Measurements from ENCODE around the gene POMP. TPM values are rescaled to one million over a fixed set of nuclear protein-coding genes. Genes with fewer than 3 reads are reported as not detected.

Gene POMP, protein sequence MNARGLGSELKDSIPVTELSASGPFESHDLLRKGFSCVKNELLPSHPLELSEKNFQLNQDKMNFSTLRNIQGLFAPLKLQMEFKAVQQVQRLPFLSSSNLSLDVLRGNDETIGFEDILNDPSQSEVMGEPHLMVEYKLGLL
- total RNA-seq: 10 to 100 TPM; 70.8 to 73.3 TPM

DNA sequence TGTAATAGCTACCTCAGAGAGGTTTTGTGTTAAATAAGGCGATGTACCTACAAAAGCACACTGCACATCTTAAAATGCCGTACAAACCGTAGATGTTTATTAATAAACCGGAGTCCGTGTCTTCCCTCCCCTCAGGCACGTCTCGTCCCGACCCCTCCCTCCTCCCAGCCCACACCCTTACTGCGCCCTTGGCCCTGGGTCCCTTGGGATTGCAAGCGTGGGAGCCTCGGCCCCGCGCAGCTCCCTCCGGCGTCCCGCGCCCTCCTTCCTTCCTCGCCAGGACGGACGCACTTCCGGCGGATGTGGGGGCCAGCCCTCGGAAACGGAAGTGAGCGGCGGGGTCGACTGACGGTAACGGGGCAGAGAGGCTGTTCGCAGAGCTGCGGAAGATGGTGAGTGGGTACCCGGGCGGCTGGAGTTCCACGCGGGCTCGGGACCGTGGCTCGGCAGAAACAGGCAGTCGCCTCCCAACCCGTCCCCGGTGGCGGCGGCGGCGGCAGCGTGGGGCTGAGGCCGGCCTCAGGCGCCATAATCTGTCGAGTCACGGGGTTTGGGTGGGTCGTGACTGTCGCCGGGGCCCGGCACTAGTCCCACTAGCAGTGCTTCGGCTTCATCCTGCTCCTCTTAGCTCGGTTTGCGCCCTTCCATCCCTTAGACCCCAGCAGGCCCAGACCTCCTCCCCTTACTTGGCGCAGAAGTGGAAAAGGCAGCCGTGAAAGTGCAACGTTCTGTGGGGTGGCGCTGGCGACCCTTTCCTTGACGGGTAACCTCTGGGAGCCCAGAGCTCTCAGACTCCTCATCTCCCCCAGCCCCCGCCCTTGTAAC lies at the start of gene POMP:
Gene POMP, plus strand, starts transcription at position 335 of the 825 bp plus-strand sequence. Its CDS starts 55 bp downstream, at position 390.
- H3K9me3 Mint-ChIP-seq: no peaks in the 10 kb centered on the region
- H3K4me3 Mint-ChIP-seq: peak within 1 kb of the TSS; percentile 87 to 95
- peak within 1 kb of the TSS; percentile 86 for H3K27ac Mint-ChIP-seq
- H3K27me3 Mint-ChIP-seq (ENCODE audit: low read depth): no peaks in the 10 kb centered on the region
- peak; percentile 94 to 95 for ATAC-seq (replicated peaks in 1 of 2)
- H3K4me1 Mint-ChIP-seq (ENCODE audit: low read depth): peaks cover 65% of the 10 kb centered on the region
- H3K36me3 Mint-ChIP-seq (ENCODE audit: insufficient read depth in 2 of 2): peaks cover 10 to 29% of the 10 kb centered on the region in 2 donors
- peak; percentile 92 to 95 for DNase-seq

DNA sequence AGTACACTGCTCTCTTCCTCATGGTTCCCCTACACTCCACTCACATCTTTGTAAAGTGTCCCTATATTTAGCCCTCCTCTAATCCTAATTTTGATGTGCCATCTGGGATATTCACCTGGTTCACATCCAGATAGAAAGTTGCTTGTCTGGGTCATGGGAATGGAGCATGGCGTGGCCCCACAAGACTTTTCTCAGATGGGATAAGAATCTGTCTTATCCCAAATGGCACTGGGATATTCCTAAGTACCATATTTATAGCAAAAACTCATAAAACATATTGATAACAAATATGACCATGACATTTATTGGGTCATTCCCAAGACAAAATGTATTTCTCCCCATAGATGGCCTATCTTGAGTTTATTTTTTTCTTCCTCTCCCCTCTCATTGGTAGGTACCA lies 49.5 kb upstream of the POMP start:
- peaks cover 5% of the 10 kb centered on the region for H3K27me3 Mint-ChIP-seq (ENCODE audit: low read depth)
- H3K36me3 Mint-ChIP-seq (ENCODE audit: insufficient read depth in 2 of 2): no peaks in the 10 kb centered on the region
- no peak overlapping the region for H3K4me3 Mint-ChIP-seq
- no peak for DNase-seq
- no peak overlapping the region for H3K27ac Mint-ChIP-seq
- no peak for ATAC-seq (replicated peaks in 1 of 2)
- peaks cover 60% of the 10 kb centered on the region for H3K4me1 Mint-ChIP-seq (ENCODE audit: low read depth)
- H3K9me3 Mint-ChIP-seq: peaks cover 1 to 6% of the 10 kb centered on the region in 2 donors

DNA sequence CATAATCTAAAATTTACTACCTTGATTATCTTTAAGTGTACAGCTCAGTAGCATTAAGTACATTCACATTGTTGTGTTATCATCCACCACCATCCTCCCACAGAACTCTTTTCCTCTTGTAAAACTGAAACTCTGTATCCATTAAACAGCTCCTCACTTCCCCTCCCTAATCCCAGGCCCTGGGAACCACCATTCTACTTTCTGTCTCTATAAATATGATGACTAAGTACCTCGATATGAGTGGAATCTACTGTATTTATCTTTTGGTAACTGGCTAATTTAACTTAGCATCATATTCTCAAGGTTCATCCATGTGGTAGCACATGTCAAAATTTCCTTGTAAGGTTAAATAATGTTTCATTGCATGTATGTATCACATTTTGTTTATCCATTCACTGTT lies 49.0 kb upstream of the POMP start:
- no peak for ATAC-seq (replicated peaks in 1 of 2)
- Mint-ChIP-seq H3K27me3 (ENCODE audit: low read depth) (peaks cover 5% of the 10 kb centered on the region), H3K4me3 (no peak overlapping the region), H3K4me1 (ENCODE audit: low read depth) (peaks cover 60% of the 10 kb centered on the region), H3K27ac (peak overlapping the region; percentile 39), H3K9me3 (peaks cover 1 to 6% of the 10 kb centered on the region in 2 donors), H3K36me3 (ENCODE audit: insufficient read depth in 2 of 2) (no peaks in the 10 kb centered on the region)
- no peak for DNase-seq

DNA sequence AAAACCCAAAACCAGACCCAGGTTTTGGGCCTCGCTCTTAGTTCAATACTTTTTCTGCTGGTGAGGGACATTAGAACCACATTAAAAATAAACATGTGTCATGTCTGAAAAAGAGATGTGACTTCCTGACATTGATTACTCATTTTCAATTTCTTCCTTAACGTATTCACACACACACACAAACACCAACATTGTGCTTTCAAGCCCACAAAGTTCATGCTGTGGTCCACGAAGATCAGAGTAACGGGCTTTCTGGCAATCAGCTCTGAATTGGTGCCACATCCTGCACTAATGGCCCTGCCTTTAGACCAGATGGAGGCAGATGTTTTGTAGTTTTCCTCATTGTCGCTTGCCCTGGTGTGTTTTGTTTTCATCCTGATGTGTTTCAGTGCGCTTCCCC lies 47.9 kb upstream of the POMP start:
- peaks cover 5% of the 10 kb centered on the region for H3K27me3 Mint-ChIP-seq (ENCODE audit: low read depth)
- H3K4me1 Mint-ChIP-seq (ENCODE audit: low read depth): peaks cover 60% of the 10 kb centered on the region
- peak; percentile 64 to 80 for ATAC-seq (replicated peaks in 1 of 2)
- DNase-seq: peak; percentile 12 to 43
- peaks cover 1 to 6% of the 10 kb centered on the region in 2 donors for H3K9me3 Mint-ChIP-seq
- H3K27ac Mint-ChIP-seq: peak overlapping the region; percentile 72
- peak overlapping the region; percentile 49 to 51 for H3K4me3 Mint-ChIP-seq
- no peaks in the 10 kb centered on the region for H3K36me3 Mint-ChIP-seq (ENCODE audit: insufficient read depth in 2 of 2)

DNA sequence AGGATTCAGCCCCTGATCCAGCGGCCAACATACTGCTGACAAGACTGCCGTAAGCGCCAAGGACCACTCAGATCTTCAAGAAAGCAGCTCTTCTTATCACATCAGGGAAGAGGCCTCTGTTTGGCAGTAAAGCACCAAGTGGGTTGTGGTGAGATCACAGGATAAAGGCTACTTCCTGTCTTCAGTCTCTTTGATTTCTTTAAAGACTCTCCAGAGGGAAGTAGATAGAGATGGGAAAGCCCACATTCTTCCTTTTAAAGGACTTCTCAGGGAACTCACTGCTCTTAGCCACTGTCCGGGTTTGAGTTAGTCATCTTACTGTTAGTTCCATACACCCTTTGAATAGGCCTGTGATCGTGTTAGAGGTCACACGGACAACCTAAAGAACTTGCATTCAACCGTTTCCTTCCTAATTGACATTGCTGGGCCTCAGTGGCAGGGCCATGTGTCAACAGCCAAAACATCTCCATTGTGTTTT lies 47.2 kb upstream of the POMP start:
- H3K36me3 Mint-ChIP-seq (ENCODE audit: insufficient read depth in 2 of 2): no peaks in the 10 kb centered on the region
- peaks cover 1 to 7% of the 10 kb centered on the region in 2 donors for H3K9me3 Mint-ChIP-seq
- peak; percentile 24 to 34 for DNase-seq
- peak overlapping the region; percentile 72 for H3K27ac Mint-ChIP-seq
- H3K4me3 Mint-ChIP-seq: peak overlapping the region; percentile 49 to 51
- peak; percentile 74 to 78 for ATAC-seq (replicated peaks in 1 of 2)
- peaks cover 58% of the 10 kb centered on the region for H3K4me1 Mint-ChIP-seq (ENCODE audit: low read depth)
- peaks cover 5% of the 10 kb centered on the region for H3K27me3 Mint-ChIP-seq (ENCODE audit: low read depth)

DNA sequence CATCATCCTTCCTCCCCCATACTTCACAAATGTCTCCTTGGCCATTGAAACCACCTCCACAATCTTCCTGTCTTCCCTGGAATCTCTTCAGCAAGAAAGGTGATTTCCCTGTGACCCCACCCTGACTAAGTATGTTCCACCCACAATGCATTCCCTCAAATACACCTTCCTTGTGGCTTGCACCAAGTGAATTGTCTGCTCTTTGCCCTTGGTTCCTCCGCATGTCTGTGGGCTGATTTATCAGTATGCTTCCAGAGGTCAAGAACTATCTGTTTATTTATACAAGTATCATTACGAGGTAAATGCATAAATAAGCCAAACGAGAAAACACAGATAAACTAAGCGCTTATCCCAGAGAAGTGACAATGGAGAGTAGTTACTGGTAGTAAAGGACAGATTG lies 45.4 kb upstream of the POMP start:
- H3K27ac Mint-ChIP-seq: no peak overlapping the region
- H3K9me3 Mint-ChIP-seq: peaks cover 1 to 8% of the 10 kb centered on the region in 2 donors

DNA sequence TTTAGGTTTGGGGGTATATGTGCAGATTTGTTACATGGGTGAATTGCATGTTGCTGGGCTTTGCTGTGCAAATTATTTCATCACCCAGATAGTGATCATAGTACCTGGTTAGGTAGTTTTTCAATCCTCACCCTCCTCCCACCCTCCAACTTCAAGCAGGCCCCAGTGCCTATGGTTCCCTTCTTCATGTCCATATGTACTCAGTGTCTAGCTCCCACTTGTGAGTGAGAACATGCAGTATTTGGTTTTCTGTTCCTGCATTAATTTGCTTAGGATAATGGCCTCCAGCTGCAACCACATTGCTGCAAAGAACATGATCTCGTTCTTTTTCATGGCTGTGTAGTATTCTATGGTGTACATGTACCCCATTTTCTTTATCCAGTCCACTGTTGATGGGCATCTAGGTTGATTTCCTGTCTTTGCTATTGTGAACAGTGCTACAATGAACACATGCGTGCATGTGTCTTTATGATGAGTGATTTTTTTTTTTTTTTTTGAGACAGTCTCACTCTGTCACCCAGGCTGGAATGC lies 42.9 kb upstream of the POMP start:
- Mint-ChIP-seq H3K27me3 (ENCODE audit: low read depth) (peaks cover 5% of the 10 kb centered on the region), H3K27ac (no peak overlapping the region), H3K4me1 (ENCODE audit: low read depth) (peaks cover 33% of the 10 kb centered on the region), H3K36me3 (ENCODE audit: insufficient read depth in 2 of 2) (no peaks in the 10 kb centered on the region), H3K9me3 (peaks cover 0 to 3% of the 10 kb centered on the region in 2 donors), H3K4me3 (no peak overlapping the region)
- no peak for ATAC-seq (replicated peaks in 1 of 2)
- no peak for DNase-seq

More for the DNA sequence above, 45.4 kb upstream of the POMP start:
- ATAC-seq (replicated peaks in 1 of 2) (no peak), DNase-seq (no peak)
- no peak overlapping the region for H3K4me3 Mint-ChIP-seq
- H3K4me1 Mint-ChIP-seq (ENCODE audit: low read depth): peaks cover 47% of the 10 kb centered on the region
- H3K36me3 Mint-ChIP-seq (ENCODE audit: insufficient read depth in 2 of 2): no peaks in the 10 kb centered on the region
- peaks cover 5% of the 10 kb centered on the region for H3K27me3 Mint-ChIP-seq (ENCODE audit: low read depth)

DNA sequence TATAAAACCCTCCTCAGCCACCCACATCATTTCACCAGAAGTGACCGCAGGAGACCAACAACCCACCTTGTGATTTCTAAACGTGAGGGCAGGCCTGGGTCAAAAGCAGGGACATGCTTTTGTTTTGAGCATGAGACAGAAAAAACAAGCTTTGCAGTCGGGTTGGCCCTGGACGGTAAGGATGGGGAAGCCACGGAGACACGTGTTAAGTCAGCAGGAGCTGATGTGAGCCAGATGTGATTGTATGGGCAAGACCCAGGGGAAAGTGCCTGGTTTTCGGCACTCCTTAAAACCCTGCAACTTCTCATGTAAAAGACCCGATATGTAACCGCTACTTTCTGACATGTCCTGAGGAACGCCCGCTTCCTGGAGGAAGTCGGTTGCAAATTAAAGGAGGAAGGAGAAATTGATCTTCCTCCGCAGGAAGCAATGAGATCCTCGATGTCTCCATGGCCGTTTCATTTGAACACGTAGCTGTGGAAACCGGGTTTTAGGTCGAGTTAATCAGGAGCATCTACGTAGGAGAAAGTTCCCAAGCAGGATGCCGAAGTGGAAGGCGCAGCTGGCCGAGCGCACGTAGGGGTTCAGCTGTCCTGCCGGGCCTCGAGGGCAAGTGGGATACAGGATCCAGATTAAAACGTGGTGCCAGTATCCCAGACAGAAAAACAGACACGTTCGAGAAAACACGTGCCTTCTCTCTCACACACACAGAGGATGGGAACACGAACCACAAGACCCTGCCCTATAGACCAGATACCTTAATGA lies 40.5 kb upstream of the POMP start:
- Mint-ChIP-seq H3K36me3 (ENCODE audit: insufficient read depth in 2 of 2) (no peaks in the 10 kb centered on the region), H3K27me3 (ENCODE audit: low read depth) (peaks cover 2% of the 10 kb centered on the region), H3K9me3 (peaks cover 0 to 3% of the 10 kb centered on the region in 2 donors), H3K4me1 (ENCODE audit: low read depth) (peaks cover 9% of the 10 kb centered on the region), H3K27ac (no peak overlapping the region), H3K4me3 (no peak overlapping the region)
- DNase-seq (no peak), ATAC-seq (replicated peaks in 1 of 2) (no peak)

DNA sequence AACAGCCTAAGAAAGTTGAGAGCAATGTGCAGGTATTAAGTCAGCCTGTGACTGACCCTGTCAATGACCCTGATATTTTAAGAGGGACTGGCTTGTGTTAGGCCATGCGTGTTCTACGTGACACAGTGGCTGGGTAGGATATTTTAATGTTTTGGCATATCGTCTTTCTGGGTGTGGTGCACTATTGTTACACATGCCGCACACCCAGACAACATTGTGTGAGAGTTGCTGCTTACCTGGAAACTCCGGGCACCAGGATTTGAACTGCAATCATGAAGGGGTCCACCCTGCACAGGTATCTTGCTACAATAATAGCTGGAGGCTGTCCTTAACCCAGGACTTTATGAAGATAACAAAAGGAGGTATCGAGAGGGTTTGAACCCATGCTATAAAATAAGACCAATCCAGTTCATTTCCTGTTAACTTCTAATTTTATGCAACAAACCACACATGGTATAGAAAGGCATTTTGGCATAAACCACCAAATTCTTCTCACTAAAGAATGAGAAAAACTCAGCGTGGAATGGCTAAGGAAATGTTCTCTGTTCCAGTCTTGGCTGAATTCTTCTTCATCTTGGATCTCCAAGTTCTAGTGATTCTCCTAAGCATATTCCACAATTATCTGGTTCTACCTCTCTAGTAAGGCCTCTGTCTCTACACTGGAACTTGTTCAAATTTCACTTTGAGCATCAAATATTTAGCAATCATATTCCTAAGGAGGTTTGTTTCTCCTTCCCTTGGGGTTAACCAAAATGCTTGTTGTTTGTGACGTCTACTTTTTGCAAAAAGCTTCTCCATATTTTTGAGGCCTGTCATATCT lies 38.7 kb upstream of the POMP start:
- H3K4me3 Mint-ChIP-seq: no peak overlapping the region
- ATAC-seq (replicated peaks in 1 of 2) (no peak), DNase-seq (no peak)
- H3K36me3 Mint-ChIP-seq (ENCODE audit: insufficient read depth in 2 of 2): no peaks in the 10 kb centered on the region
- no peak overlapping the region for H3K27ac Mint-ChIP-seq
- no peaks in the 10 kb centered on the region for H3K27me3 Mint-ChIP-seq (ENCODE audit: low read depth)
- peaks cover 0 to 2% of the 10 kb centered on the region in 2 donors for H3K9me3 Mint-ChIP-seq
- H3K4me1 Mint-ChIP-seq (ENCODE audit: low read depth): peaks cover 11% of the 10 kb centered on the region

DNA sequence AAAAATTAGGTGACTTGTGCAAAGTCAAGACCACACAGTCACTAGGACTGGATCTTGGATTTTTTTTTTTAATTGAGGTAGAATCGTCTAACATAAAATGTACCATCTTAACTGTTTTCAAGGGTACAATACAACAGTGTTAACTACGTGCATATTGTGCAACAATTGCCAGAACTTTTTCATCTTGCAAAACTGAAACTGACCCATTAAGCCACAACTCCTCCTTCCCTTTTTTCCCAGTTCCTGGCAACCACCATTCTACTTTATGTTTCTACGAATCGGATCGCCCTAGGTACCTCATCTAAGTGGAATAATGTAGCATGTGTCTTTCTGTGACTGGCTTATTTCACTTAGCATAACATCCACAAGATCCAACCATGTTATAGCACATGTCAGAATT lies 37.5 kb upstream of the POMP start:
- no peak overlapping the region for H3K27ac Mint-ChIP-seq
- no peak overlapping the region for H3K4me3 Mint-ChIP-seq
- H3K4me1 Mint-ChIP-seq (ENCODE audit: low read depth): peaks cover 11% of the 10 kb centered on the region
- no peak for ATAC-seq (replicated peaks in 1 of 2)
- no peak for DNase-seq
- H3K36me3 Mint-ChIP-seq (ENCODE audit: insufficient read depth in 2 of 2): no peaks in the 10 kb centered on the region
- H3K9me3 Mint-ChIP-seq: peaks cover 0 to 2% of the 10 kb centered on the region in 2 donors
- no peaks in the 10 kb centered on the region for H3K27me3 Mint-ChIP-seq (ENCODE audit: low read depth)

DNA sequence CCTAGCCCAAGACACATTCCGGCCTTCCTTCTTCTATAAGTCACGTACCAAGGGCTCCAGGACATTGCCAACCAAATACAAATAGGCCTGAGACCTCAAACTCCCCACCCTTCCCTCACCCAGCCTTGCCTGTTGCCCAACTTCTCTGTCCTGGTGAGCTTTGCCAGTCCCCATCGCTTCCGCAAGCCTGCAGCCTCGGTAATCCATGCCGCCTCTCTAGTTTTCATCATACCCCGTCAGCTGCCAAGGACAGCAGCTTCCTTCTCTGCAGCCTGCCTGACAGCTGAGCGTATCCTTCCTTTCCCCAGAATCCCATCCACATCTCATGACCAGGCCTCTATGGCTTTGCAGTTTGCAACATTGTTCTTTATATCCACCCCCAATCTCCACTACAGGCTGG lies 36.6 kb upstream of the POMP start:
- Mint-ChIP-seq H3K27ac (no peak overlapping the region), H3K4me1 (ENCODE audit: low read depth) (peaks cover 11% of the 10 kb centered on the region), H3K4me3 (no peak overlapping the region), H3K27me3 (ENCODE audit: low read depth) (no peaks in the 10 kb centered on the region), H3K9me3 (no peaks in the 10 kb centered on the region), H3K36me3 (ENCODE audit: insufficient read depth in 2 of 2) (no peaks in the 10 kb centered on the region)
- DNase-seq (no peak), ATAC-seq (replicated peaks in 1 of 2) (no peak)

Data from activated T-cell treated with anti-CD3 and anti-CD28 coated beads, Interleukin-2, amount 50 U/mL, for 72 hours (primary cell).